Measurements from ENCODE around the gene RPS16.

- TF ChIP-seq CTCF (IDR thresholded peaks at IDR 0.05) (no peak), POLR2A (IDR thresholded peaks at IDR 0.05) (no peak)
These were observed 27.7 kb upstream of the RPS16 start for GRCh38 chr19:39463403-39463802.

Data from right lobe of liver (tissue), 4 donors.